Osteocyte (in vitro differentiated cells): Measurements from ENCODE around the gene TMUB2. TPM values are rescaled to one million over a fixed set of nuclear protein-coding genes. Genes with fewer than 3 reads are reported as not detected.

ENCODE experiments used
- DNase-seq: peaks from one replicate; pipeline ENCODE4 v3.0.0; 2021; ENCODE audit warnings: mixed read lengths; ENCODE audit not compliant: unreplicated experiment; ENCODE audit errors: extremely low spot score
- H3K27ac Mint-ChIP-seq: one replicate; pipeline ENCODE4 v1.8.0; 2021; ENCODE audit warnings: mild to moderate bottlenecking, mixed read lengths; ENCODE audit not compliant: unreplicated experiment
- H3K27me3 Mint-ChIP-seq: one replicate; pipeline ENCODE4 v1.8.0; 2021; ENCODE audit warnings: mixed read lengths; ENCODE audit not compliant: unreplicated experiment
- H3K36me3 Mint-ChIP-seq: one replicate; pipeline ENCODE4 v1.8.0; 2021; ENCODE audit warnings: mixed read lengths; ENCODE audit not compliant: unreplicated experiment
- H3K4me1 Mint-ChIP-seq: one replicate; pipeline ENCODE4 v1.8.0; 2021; ENCODE audit warnings: mixed read lengths; ENCODE audit not compliant: unreplicated experiment
- H3K4me3 Mint-ChIP-seq: one replicate; pipeline ENCODE4 v1.8.0; 2021; ENCODE audit warnings: mild to moderate bottlenecking, moderate library complexity, mixed read lengths; ENCODE audit not compliant: unreplicated experiment
- H3K9me3 Mint-ChIP-seq: one replicate; pipeline ENCODE4 v1.8.0; 2021; ENCODE audit warnings: mixed read lengths; ENCODE audit not compliant: unreplicated experiment
- total RNA-seq: library from RNA; stranded (reverse); gene quantifications from 2 replicates; pipeline ENCODE4 v1.2.1, GENCODE V29; 2021
- TF ChIP-seq, protein P1 (sequence below): fragments of 200-600 bp; sonication (generic); IDR thresholded peaks from 2 replicates; pipeline ENCODE4 v1.5.0; 2021; ENCODE audit warnings: antibody characterized with exemption, mild to moderate bottlenecking, moderate library complexity

The TMUB2 gene
- total RNA-seq, 1 donor from 2014 or later: 39.3 TPM

- H3K36me3 Mint-ChIP-seq: peaks cover 3% of the 10 kb centered on the region
- TF ChIP-seq, protein P1, sequence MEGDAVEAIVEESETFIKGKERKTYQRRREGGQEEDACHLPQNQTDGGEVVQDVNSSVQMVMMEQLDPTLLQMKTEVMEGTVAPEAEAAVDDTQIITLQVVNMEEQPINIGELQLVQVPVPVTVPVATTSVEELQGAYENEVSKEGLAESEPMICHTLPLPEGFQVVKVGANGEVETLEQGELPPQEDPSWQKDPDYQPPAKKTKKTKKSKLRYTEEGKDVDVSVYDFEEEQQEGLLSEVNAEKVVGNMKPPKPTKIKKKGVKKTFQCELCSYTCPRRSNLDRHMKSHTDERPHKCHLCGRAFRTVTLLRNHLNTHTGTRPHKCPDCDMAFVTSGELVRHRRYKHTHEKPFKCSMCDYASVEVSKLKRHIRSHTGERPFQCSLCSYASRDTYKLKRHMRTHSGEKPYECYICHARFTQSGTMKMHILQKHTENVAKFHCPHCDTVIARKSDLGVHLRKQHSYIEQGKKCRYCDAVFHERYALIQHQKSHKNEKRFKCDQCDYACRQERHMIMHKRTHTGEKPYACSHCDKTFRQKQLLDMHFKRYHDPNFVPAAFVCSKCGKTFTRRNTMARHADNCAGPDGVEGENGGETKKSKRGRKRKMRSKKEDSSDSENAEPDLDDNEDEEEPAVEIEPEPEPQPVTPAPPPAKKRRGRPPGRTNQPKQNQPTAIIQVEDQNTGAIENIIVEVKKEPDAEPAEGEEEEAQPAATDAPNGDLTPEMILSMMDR: no peak
- peaks cover 16% of the 10 kb centered on the region for H3K4me1 Mint-ChIP-seq
- no peaks in the 10 kb centered on the region for H3K9me3 Mint-ChIP-seq
- DNase-seq: no peak
- no peak within 1 kb of the TSS for H3K27ac Mint-ChIP-seq
- H3K4me3 Mint-ChIP-seq: no peak within 1 kb of the TSS
- no peaks in the 10 kb centered on the region for H3K27me3 Mint-ChIP-seq
These were observed 16.1 kb upstream of the TMUB2 start, which contains the start of gene ASB16 for GRCh38 chr17:44170499-44171201. TSS of gene ASB16 (plus strand) at chr17:44170704. CDS start at chr17:44170790, 86 bp downstream.

DNA sequence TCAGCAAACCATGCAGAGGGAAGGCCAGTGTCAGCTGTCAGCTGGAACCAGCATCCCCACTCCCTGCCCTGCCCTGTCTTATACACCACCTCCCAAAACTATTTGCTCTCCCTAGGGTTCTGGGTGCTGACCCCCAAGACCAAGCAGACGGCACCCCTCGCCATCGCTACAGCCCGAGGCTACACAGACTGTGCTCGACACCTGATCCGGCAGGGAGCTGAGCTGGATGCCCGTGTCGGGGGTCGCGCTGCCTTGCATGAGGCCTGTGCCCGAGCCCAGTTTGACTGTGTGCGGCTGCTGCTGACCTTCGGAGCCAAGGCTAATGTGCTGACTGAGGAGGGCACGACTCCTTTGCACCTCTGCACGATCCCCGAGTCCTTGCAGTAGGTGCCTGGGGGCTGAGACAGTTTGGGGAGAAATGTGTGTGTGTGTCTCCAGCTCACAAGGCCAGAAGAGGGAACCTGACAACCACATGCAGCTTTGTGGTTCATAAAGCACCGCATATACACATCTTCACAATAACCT, 14.8 kb upstream of the TMUB2 start:
- H3K4me3 Mint-ChIP-seq: no peak overlapping the region
- peaks cover 5% of the 10 kb centered on the region for H3K36me3 Mint-ChIP-seq
- no peaks in the 10 kb centered on the region for H3K27me3 Mint-ChIP-seq
- peaks cover 16% of the 10 kb centered on the region for H3K4me1 Mint-ChIP-seq
- DNase-seq: no peak
- TF ChIP-seq, protein P1: no peak
- no peak overlapping the region for H3K27ac Mint-ChIP-seq
- H3K9me3 Mint-ChIP-seq: no peaks in the 10 kb centered on the region

- Mint-ChIP-seq H3K4me1 (peaks cover 7% of the 10 kb centered on the region), H3K27ac (no peak overlapping the region), H3K27me3 (no peaks in the 10 kb centered on the region), H3K9me3 (no peaks in the 10 kb centered on the region), H3K36me3 (peaks cover 10% of the 10 kb centered on the region), H3K4me3 (no peak overlapping the region)
- no peak for DNase-seq
- TF ChIP-seq, protein P1: no peak
These were observed 12.3 kb upstream of the TMUB2 start for GRCh38 chr17:44174427-44174826.

DNA sequence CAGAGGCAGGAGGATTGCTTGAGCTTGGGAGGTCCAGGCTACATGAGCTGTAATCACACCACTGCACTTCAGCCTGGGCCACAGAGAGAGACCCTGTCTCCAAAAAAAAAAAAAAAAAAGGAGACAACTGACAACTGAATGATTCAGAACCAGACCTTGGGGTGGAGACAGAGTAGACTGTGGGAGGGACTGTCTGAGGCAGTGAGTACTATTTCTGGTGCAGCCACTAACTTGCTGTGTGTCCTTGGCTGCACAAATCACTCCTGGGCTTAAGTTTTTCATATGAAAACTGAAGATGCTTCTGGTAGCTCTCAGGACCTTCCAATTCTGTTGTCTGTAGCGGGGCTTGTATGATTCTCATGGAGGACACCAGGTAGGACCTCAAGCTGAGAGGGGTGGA, 10.5 kb upstream of the TMUB2 start:
- DNase-seq: no peak
- Mint-ChIP-seq H3K27ac (no peak overlapping the region), H3K9me3 (no peaks in the 10 kb centered on the region)

More for the DNA sequence above, 10.5 kb upstream of the TMUB2 start:
- H3K27me3 Mint-ChIP-seq: no peaks in the 10 kb centered on the region
- no peak overlapping the region for H3K4me3 Mint-ChIP-seq
- TF ChIP-seq, protein P1: no peak
- peaks cover 10% of the 10 kb centered on the region for H3K36me3 Mint-ChIP-seq
- peaks cover 5% of the 10 kb centered on the region for H3K4me1 Mint-ChIP-seq
